Activated CD4-positive, alpha-beta memory T cell treated with anti-CD3 and anti-CD28 coated beads for 36 hours (primary cell): ENCODE measurements around the gene ZSCAN9. TPM values are rescaled to one million over a fixed set of nuclear protein-coding genes. Genes with fewer than 3 reads are reported as not detected.

Experiments
- CTCF ChIA-PET: fragments of 350-600 bp; sonication (Branson Sonifier 250); formaldehyde crosslinking; loops from one replicate; lab custom pipeline; 2021; ENCODE audit warnings: antibody characterized with exemption, inconsistent platforms; lab: Charles Lee
- POLR2A ChIA-PET: fragments of 350-600 bp; sonication (Branson Sonifier 250); formaldehyde crosslinking; loops from one replicate; lab custom pipeline; 2021; ENCODE audit warnings: antibody characterized with exemption; lab: Charles Lee
- DNase-seq: peaks from one replicate; pipeline ENCODE4 v3.0.0-alpha.2; 2020
- H3K27ac Mint-ChIP-seq: one replicate; pipeline ENCODE4 v1.8.0; 2021; ENCODE audit warnings: mixed read lengths
- H3K27me3 Mint-ChIP-seq: one replicate; pipeline ENCODE4 v1.8.0; 2021; ENCODE audit warnings: mixed read lengths
- H3K36me3 Mint-ChIP-seq: one replicate; pipeline ENCODE4 v1.8.0; 2021; ENCODE audit warnings: mixed read lengths
- H3K4me1 Mint-ChIP-seq: one replicate; pipeline ENCODE4 v1.8.0; 2021; ENCODE audit warnings: low read depth, mixed read lengths
- H3K4me3 Mint-ChIP-seq: one replicate; pipeline ENCODE4 v1.8.0; 2021; ENCODE audit warnings: mild to moderate bottlenecking, mixed read lengths
- H3K9me3 Mint-ChIP-seq: one replicate; pipeline ENCODE4 v1.8.0; 2021; ENCODE audit warnings: mixed read lengths
- intact Hi-C: fragments of 100-400 bp; cut with micrococcal nuclease; formaldehyde crosslinking; loops from one replicate; pipeline ENCODE4 v1.15.1; 2023
- total RNA-seq, 2 experiments: library from RNA; stranded (reverse); gene quantifications; one replicate each; pipeline ENCODE4 v1.2.3, GENCODE V29; 2021

The ZSCAN9 gene
- total RNA-seq, 2 experiments from 2014 or later = 2.8 to 3.0 TPM

GRCh38 chr6:28254121-28254519, 29.0 kb downstream of the ZSCAN9 start:
- intact Hi-C loops = loop anchor here (5.0 kb wide), 1 partner anchor 172 kb away; the partner anchor contains the start of gene ZNF165
- peaks cover 7% of the 10 kb centered on the region for H3K36me3 Mint-ChIP-seq
- no peak overlapping the region for H3K4me3 Mint-ChIP-seq
- peaks cover 24% of the 10 kb centered on the region for H3K4me1 Mint-ChIP-seq
- H3K27me3 Mint-ChIP-seq = no peaks in the 10 kb centered on the region
- ChIA-PET CTCF (no interaction called here), POLR2A (interaction anchor here (1.4 kb wide), 1 partner anchor 13 kb away, joined by 5 read pairs; the partner anchor contains the start of gene ZSCAN26)
- H3K9me3 Mint-ChIP-seq = no peaks in the 10 kb centered on the region
- H3K27ac Mint-ChIP-seq = no peak overlapping the region
- peak; percentile 43 for DNase-seq

- peaks cover 7% of the 10 kb centered on the region for H3K36me3 Mint-ChIP-seq
- no peaks in the 10 kb centered on the region for H3K9me3 Mint-ChIP-seq
- DNase-seq = no peak
- peaks cover 14% of the 10 kb centered on the region for H3K4me1 Mint-ChIP-seq
- no peak overlapping the region for H3K27ac Mint-ChIP-seq
- peaks cover 4% of the 10 kb centered on the region for H3K27me3 Mint-ChIP-seq
- no peak overlapping the region for H3K4me3 Mint-ChIP-seq
- CTCF ChIA-PET = no interaction called here
- intact Hi-C loops = no loop called here
- POLR2A ChIA-PET = no interaction called here
Measured at GRCh38 chr6:28257042-28257441, 32.0 kb downstream of the ZSCAN9 start.

GRCh38 chr6:28258877-28259777, 34.1 kb downstream of the ZSCAN9 start, which contains the start of gene NKAPL:
NKAPL (plus strand) TSS chr6:28259297; CDS start chr6:28259372, 75 bp downstream.
- CTCF ChIA-PET = no interaction called here
- peak within 1 kb of the TSS; percentile 2 for H3K4me3 Mint-ChIP-seq
- peaks cover 4% of the 10 kb centered on the region for H3K27me3 Mint-ChIP-seq
- intact Hi-C loops = no loop called here
- no peaks in the 10 kb centered on the region for H3K9me3 Mint-ChIP-seq
- H3K36me3 Mint-ChIP-seq = peaks cover 7% of the 10 kb centered on the region
- H3K27ac Mint-ChIP-seq = peak within 1 kb of the TSS; percentile 36
- POLR2A ChIA-PET = no interaction called here
- H3K4me1 Mint-ChIP-seq = peaks cover 7% of the 10 kb centered on the region
- DNase-seq = peak; percentile 70

- H3K27ac Mint-ChIP-seq = no peak overlapping the region
- H3K36me3 Mint-ChIP-seq = peaks cover under 1% of the 10 kb centered on the region
- H3K4me3 Mint-ChIP-seq = no peak overlapping the region
- H3K4me1 Mint-ChIP-seq = peaks cover 16% of the 10 kb centered on the region
- DNase-seq = no peak
- intact Hi-C loops = no loop called here
- no peaks in the 10 kb centered on the region for H3K9me3 Mint-ChIP-seq
- CTCF ChIA-PET = interaction anchor here (1.0 kb wide), 1 partner anchor 92 kb away, joined by 4 read pairs; no protein-coding TSS in a partner anchor
- H3K27me3 Mint-ChIP-seq = peaks cover 4% of the 10 kb centered on the region
- POLR2A ChIA-PET = interaction anchor here (0.7 to 1.4 kb wide), 2 partner anchors 12 to 60 kb away, joined by 3 read pairs; partner anchors contain the start of gene ZKSCAN4
Measured at GRCh38 chr6:28263922-28264321, 38.8 kb downstream of the ZSCAN9 start.

GRCh38 chr6:28264834-28265401, 39.8 kb downstream of the ZSCAN9 start:
- Mint-ChIP-seq H3K4me3 (no peak overlapping the region), H3K36me3 (peaks cover 2% of the 10 kb centered on the region), H3K9me3 (no peaks in the 10 kb centered on the region), H3K27ac (no peak overlapping the region), H3K27me3 (no peaks in the 10 kb centered on the region), H3K4me1 (peaks cover 23% of the 10 kb centered on the region)
- intact Hi-C loops = loop anchor here (5.0 kb wide), 4 partner anchors 53 to 183 kb away; partner anchors contain the start of genes ZNF165, ZSCAN12 and ZSCAN31
- no peak for DNase-seq
- CTCF ChIA-PET = no interaction called here
- POLR2A ChIA-PET = no interaction called here

- Mint-ChIP-seq H3K4me3 (no peak overlapping the region), H3K4me1 (peaks cover 36% of the 10 kb centered on the region), H3K27ac (no peak overlapping the region), H3K36me3 (peaks cover 2% of the 10 kb centered on the region), H3K9me3 (no peaks in the 10 kb centered on the region), H3K27me3 (no peaks in the 10 kb centered on the region)
- ChIA-PET POLR2A (interaction anchor here (0.8 to 2.0 kb wide), 9 partner anchors 13 to 401 kb away, joined by 3 to 12 read pairs (median 5); partner anchors contain the start of genes ZKSCAN4 and ZSCAN31), CTCF (interaction anchor here (0.7 to 2.4 kb wide), 4 partner anchors 14 to 89 kb away, joined by 3 to 13 read pairs (median 6); partner anchors contain the start of gene ZKSCAN4)
- DNase-seq = no peak
- intact Hi-C loops = loop anchor here (5.0 kb wide), 4 partner anchors 54 to 184 kb away; partner anchors contain the start of genes ZNF165, ZSCAN12 and ZSCAN31
Measured at GRCh38 chr6:28266563-28266961, 41.5 kb downstream of the ZSCAN9 start.

- Mint-ChIP-seq H3K27me3 (no peaks in the 10 kb centered on the region), H3K9me3 (no peaks in the 10 kb centered on the region), H3K4me1 (peaks cover 36% of the 10 kb centered on the region), H3K27ac (no peak within 1 kb of the TSS), H3K36me3 (peaks cover 7% of the 10 kb centered on the region), H3K4me3 (no peak within 1 kb of the TSS)
- POLR2A ChIA-PET = interaction anchor here (0.8 to 2.0 kb wide), 9 partner anchors 13 to 401 kb away, joined by 3 to 12 read pairs (median 5); partner anchors contain the start of genes ZKSCAN4 and ZSCAN31
- intact Hi-C loops = loop anchor here (1.0 to 5.0 kb wide), 7 partner anchors 14 to 185 kb away; partner anchors contain the start of genes PGBD1, ZKSCAN4, ZNF165 and ZSCAN12
- DNase-seq = peak; percentile 89
- CTCF ChIA-PET = interaction anchor here (0.7 to 2.4 kb wide), 5 partner anchors 15 to 89 kb away, joined by 3 to 13 read pairs (median 3); partner anchors contain the start of gene ZKSCAN4
Measured at GRCh38 chr6:28266962-28267694, 42.1 kb downstream of the ZSCAN9 start, which contains the start of gene ZSCAN26. ZSCAN26 (plus strand) TSS chr6:28267143; CDS start chr6:28271920, 4,777 bp downstream.

- no peak overlapping the region for H3K4me3 Mint-ChIP-seq
- ChIA-PET POLR2A (interaction anchor here (1.1 to 2.0 kb wide), 6 partner anchors 14 to 402 kb away, joined by 3 to 12 read pairs (median 6); partner anchors contain the start of genes ZKSCAN4 and ZSCAN31), CTCF (interaction anchor here (1.0 to 2.4 kb wide), 3 partner anchors 15 to 88 kb away, joined by 3 to 13 read pairs (median 10); partner anchors contain the start of gene ZKSCAN4)
- H3K27me3 Mint-ChIP-seq = no peaks in the 10 kb centered on the region
- H3K36me3 Mint-ChIP-seq = peaks cover 13% of the 10 kb centered on the region
- H3K27ac Mint-ChIP-seq = no peak overlapping the region
- H3K4me1 Mint-ChIP-seq = peaks cover 36% of the 10 kb centered on the region
- no peaks in the 10 kb centered on the region for H3K9me3 Mint-ChIP-seq
- intact Hi-C loops = loop anchor here (1.0 to 5.0 kb wide), 7 partner anchors 14 to 185 kb away; partner anchors contain the start of genes PGBD1, ZKSCAN4, ZNF165 and ZSCAN12
- DNase-seq = no peak
Measured at GRCh38 chr6:28267695-28268059, 42.6 kb downstream of the ZSCAN9 start.

- CTCF ChIA-PET = interaction anchor here (1.3 kb wide), 1 partner anchor 12 kb away, joined by 4 read pairs; the partner anchor contains the start of gene PGBD1
- peak; percentile 23 for DNase-seq
- Mint-ChIP-seq H3K9me3 (no peaks in the 10 kb centered on the region), H3K27ac (peak overlapping the region; percentile 80), H3K27me3 (no peaks in the 10 kb centered on the region), H3K36me3 (peaks cover 20% of the 10 kb centered on the region), H3K4me3 (no peak overlapping the region), H3K4me1 (peaks cover 36% of the 10 kb centered on the region)
- intact Hi-C loops = loop anchor here (5.0 kb wide), 4 partner anchors 57 to 187 kb away; partner anchors contain the start of genes ZNF165, ZSCAN12 and ZSCAN31
- POLR2A ChIA-PET = interaction anchor here (1.9 kb wide), 1 partner anchor 17 kb away, joined by 4 read pairs; the partner anchor contains the start of gene ZKSCAN4
Measured at GRCh38 chr6:28269492-28269891, 44.4 kb downstream of the ZSCAN9 start.

GRCh38 chr6:28274888-28275287, 49.8 kb downstream of the ZSCAN9 start:
- Mint-ChIP-seq H3K27ac (peak overlapping the region; percentile 15), H3K9me3 (no peaks in the 10 kb centered on the region), H3K4me1 (peaks cover 17% of the 10 kb centered on the region), H3K27me3 (no peaks in the 10 kb centered on the region), H3K4me3 (no peak overlapping the region), H3K36me3 (peaks cover 41% of the 10 kb centered on the region)
- DNase-seq = no peak
- POLR2A ChIA-PET = no interaction called here
- CTCF ChIA-PET = interaction anchor here (1.0 kb wide), 1 partner anchor 81 kb away, joined by 3 read pairs; no protein-coding TSS in a partner anchor
- intact Hi-C loops = no loop called here
